Ovary (tissue), 9 donors: Measurements from ENCODE around the gene EXOC6B. TPM values are rescaled to one million over a fixed set of nuclear protein-coding genes. Genes with fewer than 3 reads are reported as not detected.

Source experiments
- DNase-seq, 5 donors: peaks; one replicate each; pipeline ENCODE4 v3.0.0-alpha.2; 2019 to 2020
- H3K27ac ChIP-seq, 2 donors: fragments of 200-600 bp; one replicate each; pipeline versions ENCODE4 v1.5.1 to v1.8.0; 2019 to 2022
- H3K27me3 ChIP-seq: fragments of 200-600 bp; one replicate; pipeline ENCODE4 v1.8.0; 2022
- H3K36me3 ChIP-seq: fragments of 200-600 bp; sonication (generic); one replicate; pipeline ENCODE4 v1.5.1; 2019
- H3K4me1 ChIP-seq: one replicate; pipeline ENCODE4 v1.8.1; 2013; ENCODE audit warnings: mild to moderate bottlenecking, moderate library complexity; ENCODE audit not compliant: insufficient read depth
- H3K4me3 ChIP-seq: fragments of 200-600 bp; sonication (generic); one replicate; pipeline ENCODE4 v1.5.1; 2017
- H3K9me3 ChIP-seq, 2 donors: fragments of 200-600 bp in 1 of 2; sonication (generic) in 1 of 2; one replicate each; pipeline versions ENCODE4 v1.5.1 to v1.8.1; 2013 to 2019; ENCODE audit warnings: mild to moderate bottlenecking in 1 of 2, moderate library complexity in 1 of 2
- CTCF ChIP-seq, 3 donors: fragments of 450-650 bp in 2 of 3; fragments of 200-600 bp in 1 of 3; IDR thresholded peaks; one replicate each; pipeline versions ENCODE4 v1.5.1 to v1.8.0; 2016 to 2022; ENCODE audit warnings: antibody characterized with exemption in 3 of 3, mild to moderate bottlenecking in 1 of 3
- EP300 ChIP-seq: sonication (generic); formaldehyde crosslinking; IDR thresholded peaks from one replicate; pipeline ENCODE4 v1.6.1; 2017; ENCODE audit warnings: antibody characterized with exemption
- POLR2A ChIP-seq: fragments of 450-650 bp; IDR thresholded peaks from one replicate; pipeline ENCODE4 v1.6.1; 2017; ENCODE audit warnings: antibody characterized with exemption, mild to moderate bottlenecking, moderate library complexity
- WGBS, 3 donors: extraction: QIAGEN DNeasy Blood & Tissue Kit in 1 of 3; methylation state at CpG; one replicate each; pipeline versions ENCODE4 v1.1.5 to v1.1.7; 2013 to 2017; 5-methylcytosine and 5-hydroxymethylcytosine counted together
- intact Hi-C, 4 donors: fragments of 100-400 bp; cut with DNase I; formaldehyde crosslinking; loops; one replicate each; pipeline versions ENCODE4 v1.11.0 to v1.15.1; 2022 to 2023
- polyA plus RNA-seq, 2 donors: library from polyadenylated mRNA; stranded (reverse); fragments of 200-250 nt in 1 of 2; fragments of 350-450 nt in 1 of 2; fragmentation: Illumina TruSeq in 1 of 2; extraction: RNeasy Lipid Tissue Mini Kit (QIAGEN cat#74804) in 1 of 2; gene quantifications; one replicate each; pipeline ENCODE4 v1.2.3, GENCODE V29; 2013 to 2014
- total RNA-seq, 7 donors: library from RNA; depleted of rRNA in 2 of 7; stranded (reverse); fragments of >200 nt in 2 of 7; fragmentation: NEBNext Ultra II Directional in 3 of 7; extraction: Animal tissue kit (Norgen Biotek cat#: 25700) in 3 of 7; gene quantifications; one replicate each; pipeline versions ENCODE4 v1.1.0 to v1.2.4, GENCODE V29; 2016 to 2023
- donor health status: DM: no; HTN: no; CAD: no; lungs with moderate emphysema.
- donor health status: DM: no; HTN: no; CAD: no.
- donor health status: Bipolar disorder and iron deficiency.
- donor health status: DM: yes; HTN: yes; CAD: no.
- donor health status: DM: no; HTN: no; CAD: no.
- donor health status: DM: yes; HTN: yes; CAD: no.

The EXOC6B gene
- total and polyA plus RNA-seq, 9 donors: 11.9 to 84.9 (median 57.8) TPM

GRCh38 chr2:72813841-72814240, 12.0 kb downstream of the EXOC6B start:
- 48 to 62% (median 52%) methylated on average over 2 of the region's 2 CpGs for WGBS, 3 donors
- Histone ChIP-seq H3K4me3 (no peak overlapping the region), H3K9me3 (no peaks in the 10 kb centered on the region), H3K27me3 (no peaks in the 10 kb centered on the region), H3K36me3 (no peaks in the 10 kb centered on the region), H3K4me1 (no peaks in the 10 kb centered on the region), H3K27ac (no peak overlapping the region)
- no peak for TF ChIP-seq POLR2A
- no peak for TF ChIP-seq EP300
- TF ChIP-seq CTCF (IDR thresholded peaks at IDR 0.05): no peak
- DNase-seq: no peak
- intact Hi-C loops: no loop called here

- H3K4me3 ChIP-seq: no peak overlapping the region
- TF ChIP-seq CTCF (IDR thresholded peaks at IDR 0.05) (no peak), POLR2A (no peak), EP300 (no peak)
- no peak for DNase-seq
- no peaks in the 10 kb centered on the region for H3K4me1 ChIP-seq
- H3K27ac ChIP-seq: no peak overlapping the region
- no peaks in the 10 kb centered on the region for H3K9me3 ChIP-seq
- WGBS, 3 donors: 96 to 98% (median 98%) methylated on average over 4 of the region's 4 CpGs
- H3K27me3 ChIP-seq: no peaks in the 10 kb centered on the region
- no peaks in the 10 kb centered on the region for H3K36me3 ChIP-seq
- intact Hi-C loops: no loop called here
These were observed 15.7 kb downstream of the EXOC6B start for GRCh38 chr2:72810165-72810564.

- H3K27me3 ChIP-seq: no peaks in the 10 kb centered on the region
- TF ChIP-seq POLR2A (no peak), CTCF (IDR thresholded peaks at IDR 0.05) (no peak), EP300 (no peak)
- intact Hi-C loops: no loop called here
- H3K4me3 ChIP-seq: no peak overlapping the region
- H3K36me3 ChIP-seq: no peaks in the 10 kb centered on the region
- 91 to 99% (median 96%) methylated on average over 1 of the region's 1 CpG for WGBS, 3 donors
- H3K27ac ChIP-seq: no peak overlapping the region
- no peak for DNase-seq
- H3K4me1 ChIP-seq: no peaks in the 10 kb centered on the region
- H3K9me3 ChIP-seq: no peaks in the 10 kb centered on the region
These were observed 16.7 kb downstream of the EXOC6B start for GRCh38 chr2:72809095-72809494.

- intact Hi-C loops: no loop called here
- H3K9me3 ChIP-seq: no peaks in the 10 kb centered on the region
- no peak for TF ChIP-seq POLR2A
- TF ChIP-seq CTCF (IDR thresholded peaks at IDR 0.05): no peak
- TF ChIP-seq EP300: no peak
- 96 to 98% (median 98%) methylated on average over 3 of the region's 3 CpGs for WGBS, 3 donors
- H3K4me1 ChIP-seq: no peaks in the 10 kb centered on the region
- H3K27me3 ChIP-seq: no peaks in the 10 kb centered on the region
- no peak overlapping the region for H3K27ac ChIP-seq
- no peak overlapping the region for H3K4me3 ChIP-seq
- no peak for DNase-seq
- H3K36me3 ChIP-seq: no peaks in the 10 kb centered on the region
These were observed 19.4 kb downstream of the EXOC6B start for GRCh38 chr2:72806280-72806945.
